ENCODE data around the gene GPHA2. TPM values are rescaled to one million over a fixed set of nuclear protein-coding genes. Genes with fewer than 3 reads are reported as not detected.
A peak's percentile ranks its signal among the peaks of the same experiment; 100 is the strongest.

Gene GPHA2
- total RNA-seq, 2 experiments from 2014 or later = 0.49 to 0.56 TPM

DNA sequence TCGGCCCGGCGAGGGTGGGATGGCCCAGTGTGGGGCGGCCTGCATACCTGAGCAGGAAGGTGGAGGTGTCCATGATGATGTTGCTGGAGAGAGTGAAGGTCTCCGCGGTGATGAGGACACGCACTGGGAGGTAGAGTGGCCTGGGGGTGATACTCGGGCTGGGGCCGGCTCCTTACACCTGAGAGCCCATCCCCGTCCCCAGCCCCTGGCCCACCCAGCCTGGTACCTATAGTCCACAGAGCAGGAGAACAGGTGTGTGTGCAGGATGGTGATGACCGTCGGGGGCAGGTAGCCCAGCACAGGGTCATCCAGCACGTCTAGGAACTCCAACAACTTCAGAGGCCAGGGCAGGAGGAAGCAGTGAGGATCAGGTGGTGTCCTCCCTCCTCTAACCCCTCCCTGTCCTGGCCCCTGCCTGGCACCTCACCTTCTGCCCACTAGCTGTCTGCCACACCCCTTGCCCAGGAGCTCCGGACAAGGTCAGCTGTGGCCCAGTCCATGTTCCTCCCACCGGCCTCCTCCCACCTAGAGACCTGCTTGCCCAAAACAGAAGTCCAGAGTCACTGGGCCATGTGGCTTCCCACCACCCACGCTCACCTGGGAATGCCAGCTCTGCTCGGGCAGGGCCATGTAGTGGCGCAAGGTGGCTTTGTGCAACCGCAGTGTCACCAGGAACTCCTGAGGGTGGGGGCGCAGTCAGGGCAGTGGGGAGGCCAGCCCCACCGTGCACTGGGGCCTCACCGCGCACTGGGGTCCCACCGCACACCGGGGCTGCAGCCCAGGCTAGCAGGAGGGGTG, 30.0 kb downstream of the GPHA2 start:
- no peaks in the 10 kb centered on the region for H3K9me3 Mint-ChIP-seq
- ChIA-PET POLR2A (no interaction called here), CTCF (no interaction called here)
- Histone ChIP-seq H3K9me3 (ENCODE audit: control insufficient read depth in 1 of 2, insufficient read depth in 1 of 2, low read length in 2 of 2) (no peaks in the 10 kb centered on the region), H3K4me1 (ENCODE audit: insufficient read depth, low read length) (peaks cover 4% of the 10 kb centered on the region), H3K27me3 (ENCODE audit: control insufficient read depth in 1 of 2, insufficient read depth in 2 of 2, low read length in 2 of 2) (no peaks in the 10 kb centered on the region), H3K4me3 (ENCODE audit: low read length) (no peak overlapping the region), H3K36me3 (ENCODE audit: insufficient read depth, low read length) (peaks cover 80% of the 10 kb centered on the region), H3K27ac (ENCODE audit: low read depth in 1 of 2, low read length in 2 of 2) (no peak overlapping the region)
- intact Hi-C loops (cut with DNase I, micrococcal nuclease) = no loop called here
- peaks cover 60% of the 10 kb centered on the region for H3K36me3 Mint-ChIP-seq (ENCODE audit: low read depth)
- DNase-seq = peak in 1 of 14 experiments; percentile 18
- H3K4me1 Mint-ChIP-seq (ENCODE audit: low read depth) = peaks cover 7% of the 10 kb centered on the region
- TF ChIP-seq, protein P1, sequence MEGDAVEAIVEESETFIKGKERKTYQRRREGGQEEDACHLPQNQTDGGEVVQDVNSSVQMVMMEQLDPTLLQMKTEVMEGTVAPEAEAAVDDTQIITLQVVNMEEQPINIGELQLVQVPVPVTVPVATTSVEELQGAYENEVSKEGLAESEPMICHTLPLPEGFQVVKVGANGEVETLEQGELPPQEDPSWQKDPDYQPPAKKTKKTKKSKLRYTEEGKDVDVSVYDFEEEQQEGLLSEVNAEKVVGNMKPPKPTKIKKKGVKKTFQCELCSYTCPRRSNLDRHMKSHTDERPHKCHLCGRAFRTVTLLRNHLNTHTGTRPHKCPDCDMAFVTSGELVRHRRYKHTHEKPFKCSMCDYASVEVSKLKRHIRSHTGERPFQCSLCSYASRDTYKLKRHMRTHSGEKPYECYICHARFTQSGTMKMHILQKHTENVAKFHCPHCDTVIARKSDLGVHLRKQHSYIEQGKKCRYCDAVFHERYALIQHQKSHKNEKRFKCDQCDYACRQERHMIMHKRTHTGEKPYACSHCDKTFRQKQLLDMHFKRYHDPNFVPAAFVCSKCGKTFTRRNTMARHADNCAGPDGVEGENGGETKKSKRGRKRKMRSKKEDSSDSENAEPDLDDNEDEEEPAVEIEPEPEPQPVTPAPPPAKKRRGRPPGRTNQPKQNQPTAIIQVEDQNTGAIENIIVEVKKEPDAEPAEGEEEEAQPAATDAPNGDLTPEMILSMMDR (IDR thresholded peaks at IDR 0.05) = no peak
- no peak overlapping the region for H3K27ac Mint-ChIP-seq
- H3K27me3 Mint-ChIP-seq = no peaks in the 10 kb centered on the region
- no peak overlapping the region for H3K4me3 Mint-ChIP-seq
- ATAC-seq (ENCODE audit: poor library complexity) = no peak

DNA sequence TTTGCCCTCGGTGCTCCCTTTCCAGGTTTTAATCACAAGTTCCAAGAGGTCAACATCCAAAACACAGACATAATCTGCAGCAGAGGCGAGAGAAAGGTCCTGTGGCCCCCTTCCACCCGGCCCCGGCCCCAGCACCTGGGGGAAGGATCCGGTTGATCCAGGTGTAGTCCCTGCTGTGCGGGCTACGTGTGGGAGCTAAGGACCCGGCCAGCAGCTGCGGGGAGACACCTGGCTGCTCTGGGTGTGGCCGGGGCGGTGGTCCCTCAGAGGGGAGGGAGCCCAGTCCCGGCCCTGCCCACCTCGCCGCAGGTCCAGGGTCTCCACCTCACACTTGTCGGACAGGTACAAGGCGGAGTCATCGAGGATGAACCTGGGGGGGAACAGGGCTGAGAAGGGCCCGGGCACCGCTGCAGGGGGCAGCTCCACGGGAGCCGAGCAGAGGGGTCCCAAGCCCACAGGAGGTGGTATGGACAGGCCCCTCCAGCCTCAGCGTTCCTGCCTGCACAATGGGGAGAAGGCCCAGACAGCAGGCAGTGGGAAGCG, 32.3 kb downstream of the GPHA2 start:
- ChIA-PET CTCF (no interaction called here), POLR2A (no interaction called here)
- Mint-ChIP-seq H3K36me3 (ENCODE audit: low read depth) (peaks cover 60% of the 10 kb centered on the region), H3K4me3 (no peak overlapping the region), H3K9me3 (no peaks in the 10 kb centered on the region), H3K27ac (no peak overlapping the region), H3K27me3 (no peaks in the 10 kb centered on the region), H3K4me1 (ENCODE audit: low read depth) (peaks cover 13% of the 10 kb centered on the region)
- Histone ChIP-seq H3K27ac (ENCODE audit: low read depth in 1 of 2, low read length in 2 of 2) (no peak overlapping the region), H3K9me3 (ENCODE audit: control insufficient read depth in 1 of 2, insufficient read depth in 1 of 2, low read length in 2 of 2) (no peaks in the 10 kb centered on the region), H3K4me3 (ENCODE audit: low read length) (no peak overlapping the region), H3K36me3 (ENCODE audit: insufficient read depth, low read length) (peaks cover 62% of the 10 kb centered on the region), H3K27me3 (ENCODE audit: control insufficient read depth in 1 of 2, insufficient read depth in 2 of 2, low read length in 2 of 2) (no peaks in the 10 kb centered on the region), H3K4me1 (ENCODE audit: insufficient read depth, low read length) (peaks cover 20% of the 10 kb centered on the region)
- intact Hi-C loops (cut with DNase I, micrococcal nuclease) = no loop called here
- TF ChIP-seq, protein P1 (IDR thresholded peaks at IDR 0.05) = no peak
- peak in 1 of 14 experiments; percentile 24 for DNase-seq
- no peak for ATAC-seq (ENCODE audit: poor library complexity)

DNA sequence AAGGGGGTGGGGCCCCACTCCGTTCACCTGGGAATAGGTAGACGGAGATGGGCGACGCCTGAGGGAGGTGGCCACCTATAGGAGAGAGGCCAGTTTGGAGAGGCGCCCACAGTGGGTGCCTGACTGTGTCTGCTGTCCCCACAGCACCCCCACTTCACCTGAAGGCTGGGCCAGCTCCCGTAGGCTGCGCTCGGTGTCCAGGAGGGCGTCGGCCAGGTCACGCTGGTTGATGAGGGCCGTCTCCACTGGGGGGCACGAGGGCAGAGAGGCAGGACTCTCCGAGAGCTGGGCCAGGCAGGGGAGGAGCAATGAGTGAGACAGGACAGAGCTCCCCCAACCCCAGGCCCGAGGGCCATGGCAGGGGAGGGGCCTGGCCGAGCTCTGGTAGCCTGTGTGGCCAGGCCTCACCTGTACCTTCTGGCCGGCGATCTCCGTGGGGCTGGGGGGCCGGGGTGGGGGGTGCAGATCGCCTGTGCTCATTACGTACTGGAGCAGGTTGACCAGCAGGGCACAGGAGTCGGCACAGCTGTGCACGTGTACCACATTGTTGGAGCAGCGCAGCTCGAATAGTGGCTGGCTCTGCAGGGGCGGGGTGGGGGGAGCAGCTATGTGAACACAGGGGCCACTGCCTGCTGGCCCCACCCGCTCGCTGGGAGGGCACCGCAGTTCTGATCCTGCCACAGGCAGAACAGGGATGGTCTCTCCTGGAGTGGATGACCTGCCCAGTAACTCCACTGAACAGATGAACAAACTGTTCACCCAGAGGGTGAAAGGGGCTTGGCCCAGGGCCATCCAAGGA, 33.4 kb downstream of the GPHA2 start:
- Mint-ChIP-seq H3K27me3 (no peaks in the 10 kb centered on the region), H3K36me3 (ENCODE audit: low read depth) (peaks cover 56% of the 10 kb centered on the region), H3K27ac (no peak overlapping the region), H3K9me3 (no peaks in the 10 kb centered on the region), H3K4me1 (ENCODE audit: low read depth) (peaks cover 13% of the 10 kb centered on the region), H3K4me3 (no peak overlapping the region)
- peaks cover 63% of the 10 kb centered on the region for H3K36me3 ChIP-seq (ENCODE audit: insufficient read depth, low read length)
- ATAC-seq (ENCODE audit: poor library complexity) (no peak), DNase-seq (peak in 1 of 14 experiments; percentile 41)
- intact Hi-C loops (cut with DNase I, micrococcal nuclease) = no loop called here
- H3K27ac ChIP-seq (ENCODE audit: low read depth in 1 of 2, low read length in 2 of 2) = no peak overlapping the region
- no peaks in the 10 kb centered on the region for H3K27me3 ChIP-seq (ENCODE audit: control insufficient read depth in 1 of 2, insufficient read depth in 2 of 2, low read length in 2 of 2)
- H3K4me1 ChIP-seq (ENCODE audit: insufficient read depth, low read length) = peaks cover 20% of the 10 kb centered on the region
- ChIA-PET POLR2A (no interaction called here), CTCF (no interaction called here)
- TF ChIP-seq, protein P1 (IDR thresholded peaks at IDR 0.05) = no peak
- no peaks in the 10 kb centered on the region for H3K9me3 ChIP-seq (ENCODE audit: control insufficient read depth in 1 of 2, insufficient read depth in 1 of 2, low read length in 2 of 2)
- no peak overlapping the region for H3K4me3 ChIP-seq (ENCODE audit: low read length)
